Kidney epithelial cell (primary cell): ENCODE data around the gene TMEM229B. TPM values are rescaled to one million over a fixed set of nuclear protein-coding genes. Genes with fewer than 3 reads are reported as not detected.

Experiments
- DNase-seq: peaks from one replicate; pipeline ENCODE4 v3.0.0-alpha.2; 2010; ENCODE audit warnings: low read depth
- H3K27me3 ChIP-seq: 2 replicates; pipeline ENCODE4 v1.6.0; 2011; ENCODE audit warnings: low read length; ENCODE audit not compliant: control insufficient read depth, insufficient read depth
- H3K36me3 ChIP-seq: 2 replicates; pipeline ENCODE4 v1.5.1; 2011; ENCODE audit warnings: low read length; ENCODE audit not compliant: control insufficient read depth, insufficient read depth
- H3K4me3 ChIP-seq: 2 replicates; pipeline ENCODE4 v1.5.1; 2011; ENCODE audit warnings: low read depth, mild to moderate bottlenecking, control low read depth, low read length
- total RNA-seq: library from RNA; depleted of rRNA; stranded (reverse); fragments of >200 nt; gene quantifications from 2 replicates; pipeline ENCODE4 v1.2.3, GENCODE V29; 2015
- TF ChIP-seq, protein P1 (sequence below): IDR thresholded peaks from 2 replicates; pipeline ENCODE4 v1.5.1; 2011; ENCODE audit warnings: mild to moderate bottlenecking, moderate library complexity, low read length, control low read depth, inconsistent platforms; ENCODE audit not compliant: insufficient read depth, poor library complexity, severe bottlenecking

TMEM229B gene
- total RNA-seq, 1 donor from 2014 or later = 0.21 TPM

DNA sequence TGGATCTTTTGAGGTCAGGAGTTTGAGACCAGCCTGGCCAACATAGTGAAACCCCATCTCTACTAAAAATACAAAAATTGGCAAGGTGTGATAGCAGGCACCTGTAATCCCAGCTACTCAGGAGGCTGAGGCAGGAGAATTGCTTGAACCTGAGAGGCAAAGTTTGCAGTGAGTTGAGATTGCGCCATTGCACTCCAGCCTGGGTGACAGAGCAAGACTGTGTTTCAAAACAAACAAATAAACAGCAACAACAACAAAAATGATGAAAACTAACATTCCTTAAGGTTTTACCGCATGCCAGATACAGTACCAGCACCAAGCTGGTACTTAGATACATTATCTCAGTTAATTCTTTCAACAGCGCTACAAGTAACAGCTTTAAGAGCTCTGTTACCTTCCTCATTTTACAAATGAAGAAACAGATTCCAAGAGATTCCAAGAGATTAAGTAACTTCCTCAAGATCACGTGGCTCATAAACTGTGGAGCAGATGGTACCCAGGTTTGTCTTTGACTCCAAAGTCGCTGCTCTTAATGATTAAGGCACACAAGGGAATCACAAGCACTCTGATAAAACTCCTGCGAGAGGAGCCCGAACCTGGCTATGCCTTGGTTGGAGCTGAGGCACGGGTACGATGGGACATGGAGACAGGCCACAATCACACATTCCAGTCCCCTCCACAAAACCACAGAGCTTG, 58.9 kb downstream of the TMEM229B start:
- DNase-seq = no peak
- TF ChIP-seq, protein P1, sequence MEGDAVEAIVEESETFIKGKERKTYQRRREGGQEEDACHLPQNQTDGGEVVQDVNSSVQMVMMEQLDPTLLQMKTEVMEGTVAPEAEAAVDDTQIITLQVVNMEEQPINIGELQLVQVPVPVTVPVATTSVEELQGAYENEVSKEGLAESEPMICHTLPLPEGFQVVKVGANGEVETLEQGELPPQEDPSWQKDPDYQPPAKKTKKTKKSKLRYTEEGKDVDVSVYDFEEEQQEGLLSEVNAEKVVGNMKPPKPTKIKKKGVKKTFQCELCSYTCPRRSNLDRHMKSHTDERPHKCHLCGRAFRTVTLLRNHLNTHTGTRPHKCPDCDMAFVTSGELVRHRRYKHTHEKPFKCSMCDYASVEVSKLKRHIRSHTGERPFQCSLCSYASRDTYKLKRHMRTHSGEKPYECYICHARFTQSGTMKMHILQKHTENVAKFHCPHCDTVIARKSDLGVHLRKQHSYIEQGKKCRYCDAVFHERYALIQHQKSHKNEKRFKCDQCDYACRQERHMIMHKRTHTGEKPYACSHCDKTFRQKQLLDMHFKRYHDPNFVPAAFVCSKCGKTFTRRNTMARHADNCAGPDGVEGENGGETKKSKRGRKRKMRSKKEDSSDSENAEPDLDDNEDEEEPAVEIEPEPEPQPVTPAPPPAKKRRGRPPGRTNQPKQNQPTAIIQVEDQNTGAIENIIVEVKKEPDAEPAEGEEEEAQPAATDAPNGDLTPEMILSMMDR = no peak
- no peaks in the 10 kb centered on the region for H3K36me3 ChIP-seq
- no peak overlapping the region for H3K4me3 ChIP-seq
- H3K27me3 ChIP-seq = no peaks in the 10 kb centered on the region

- TF ChIP-seq, protein P1 = no peak
- H3K4me3 ChIP-seq = no peak overlapping the region
- DNase-seq = no peak
- H3K27me3 ChIP-seq = no peaks in the 10 kb centered on the region
- H3K36me3 ChIP-seq = no peaks in the 10 kb centered on the region
Observed at GRCh38 chr14:67428501-67429031, 60.0 kb downstream of the TMEM229B start.

GRCh38 chr14:67426983-67427606, 61.4 kb downstream of the TMEM229B start:
- H3K27me3 ChIP-seq = no peaks in the 10 kb centered on the region
- H3K4me3 ChIP-seq = no peak overlapping the region
- TF ChIP-seq, protein P1 = peak; percentile 82
- peak; percentile 44 for DNase-seq
- H3K36me3 ChIP-seq = no peaks in the 10 kb centered on the region

DNA sequence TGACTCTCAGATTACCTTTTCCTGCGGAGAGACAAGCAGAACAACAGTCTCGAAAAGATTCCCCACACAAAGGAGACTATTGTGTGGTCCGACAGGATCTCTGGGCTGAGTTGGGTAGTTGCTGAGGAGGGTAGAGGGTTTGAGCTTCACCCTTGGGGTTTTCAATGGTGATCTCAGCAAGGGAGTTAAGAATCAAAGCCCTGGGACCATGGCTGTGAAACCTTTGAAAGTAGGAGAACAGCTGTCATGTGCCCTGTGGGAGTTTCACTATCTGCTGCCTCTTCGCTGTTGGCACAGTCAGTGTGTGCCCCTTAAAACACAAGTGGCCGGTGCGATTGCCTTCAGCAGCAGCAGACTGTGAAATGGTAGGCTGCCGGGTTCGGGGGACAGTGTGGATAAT, 62.4 kb downstream of the TMEM229B start:
- H3K27me3 ChIP-seq = no peaks in the 10 kb centered on the region
- no peak for DNase-seq
- H3K4me3 ChIP-seq = no peak overlapping the region
- H3K36me3 ChIP-seq = no peaks in the 10 kb centered on the region
- TF ChIP-seq, protein P1 = no peak

DNA sequence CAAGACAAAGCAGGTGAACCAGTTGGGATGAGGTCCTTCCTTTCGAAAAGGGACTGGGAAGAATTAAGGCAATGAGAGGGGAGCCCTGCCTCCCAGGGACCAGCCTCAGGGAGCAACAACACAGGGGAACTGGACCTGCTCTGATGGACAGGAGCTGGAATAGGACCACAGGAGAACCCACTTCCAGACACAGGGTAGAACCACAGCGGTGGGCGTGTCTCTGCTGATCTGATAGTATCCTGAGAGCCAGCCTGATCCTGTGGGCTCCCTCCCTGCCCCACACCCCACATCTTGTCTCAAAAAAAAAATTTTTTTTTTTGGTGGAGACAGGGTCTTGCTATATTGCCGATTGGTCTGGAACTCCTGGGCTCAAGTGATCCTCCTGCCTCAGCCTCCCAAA, 62.9 kb downstream of the TMEM229B start:
- H3K36me3 ChIP-seq = no peaks in the 10 kb centered on the region
- TF ChIP-seq, protein P1 = no peak
- no peak overlapping the region for H3K4me3 ChIP-seq
- no peak for DNase-seq
- H3K27me3 ChIP-seq = no peaks in the 10 kb centered on the region
